ENCODE results near the gene CARD6.

Gene CARD6

DNA sequence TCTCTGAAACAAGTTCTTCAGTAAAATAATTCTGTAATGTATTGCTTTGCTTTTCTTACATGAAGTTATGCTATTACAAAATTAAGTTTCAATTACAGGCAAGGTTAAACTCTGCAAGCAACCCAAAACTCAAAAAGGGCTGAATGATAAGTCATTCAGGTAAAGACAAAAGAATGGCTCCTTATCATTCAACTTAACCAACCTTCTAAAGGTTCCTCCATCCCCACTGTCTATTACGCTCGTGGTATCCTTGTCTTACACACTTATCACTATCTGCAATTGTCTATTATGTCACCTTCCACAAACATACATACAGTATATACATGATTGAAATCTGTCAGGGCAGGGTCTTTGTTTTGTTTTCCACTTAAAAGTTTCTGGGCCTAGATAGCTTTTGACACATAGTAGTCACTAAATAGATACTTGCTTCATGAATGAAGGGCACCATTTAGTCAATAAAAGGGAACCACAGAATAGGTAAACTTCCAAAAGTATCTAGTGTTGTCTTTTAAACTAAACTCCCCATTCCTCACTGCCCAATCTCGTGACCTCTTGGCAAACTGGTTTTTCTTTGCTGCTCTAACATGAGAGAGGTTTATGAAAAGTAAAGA, 13.0 kb upstream of the CARD6 start:
- TF ChIP-seq, protein P1, sequence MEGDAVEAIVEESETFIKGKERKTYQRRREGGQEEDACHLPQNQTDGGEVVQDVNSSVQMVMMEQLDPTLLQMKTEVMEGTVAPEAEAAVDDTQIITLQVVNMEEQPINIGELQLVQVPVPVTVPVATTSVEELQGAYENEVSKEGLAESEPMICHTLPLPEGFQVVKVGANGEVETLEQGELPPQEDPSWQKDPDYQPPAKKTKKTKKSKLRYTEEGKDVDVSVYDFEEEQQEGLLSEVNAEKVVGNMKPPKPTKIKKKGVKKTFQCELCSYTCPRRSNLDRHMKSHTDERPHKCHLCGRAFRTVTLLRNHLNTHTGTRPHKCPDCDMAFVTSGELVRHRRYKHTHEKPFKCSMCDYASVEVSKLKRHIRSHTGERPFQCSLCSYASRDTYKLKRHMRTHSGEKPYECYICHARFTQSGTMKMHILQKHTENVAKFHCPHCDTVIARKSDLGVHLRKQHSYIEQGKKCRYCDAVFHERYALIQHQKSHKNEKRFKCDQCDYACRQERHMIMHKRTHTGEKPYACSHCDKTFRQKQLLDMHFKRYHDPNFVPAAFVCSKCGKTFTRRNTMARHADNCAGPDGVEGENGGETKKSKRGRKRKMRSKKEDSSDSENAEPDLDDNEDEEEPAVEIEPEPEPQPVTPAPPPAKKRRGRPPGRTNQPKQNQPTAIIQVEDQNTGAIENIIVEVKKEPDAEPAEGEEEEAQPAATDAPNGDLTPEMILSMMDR (IDR thresholded peaks at IDR 0.05) = no peak

DNA sequence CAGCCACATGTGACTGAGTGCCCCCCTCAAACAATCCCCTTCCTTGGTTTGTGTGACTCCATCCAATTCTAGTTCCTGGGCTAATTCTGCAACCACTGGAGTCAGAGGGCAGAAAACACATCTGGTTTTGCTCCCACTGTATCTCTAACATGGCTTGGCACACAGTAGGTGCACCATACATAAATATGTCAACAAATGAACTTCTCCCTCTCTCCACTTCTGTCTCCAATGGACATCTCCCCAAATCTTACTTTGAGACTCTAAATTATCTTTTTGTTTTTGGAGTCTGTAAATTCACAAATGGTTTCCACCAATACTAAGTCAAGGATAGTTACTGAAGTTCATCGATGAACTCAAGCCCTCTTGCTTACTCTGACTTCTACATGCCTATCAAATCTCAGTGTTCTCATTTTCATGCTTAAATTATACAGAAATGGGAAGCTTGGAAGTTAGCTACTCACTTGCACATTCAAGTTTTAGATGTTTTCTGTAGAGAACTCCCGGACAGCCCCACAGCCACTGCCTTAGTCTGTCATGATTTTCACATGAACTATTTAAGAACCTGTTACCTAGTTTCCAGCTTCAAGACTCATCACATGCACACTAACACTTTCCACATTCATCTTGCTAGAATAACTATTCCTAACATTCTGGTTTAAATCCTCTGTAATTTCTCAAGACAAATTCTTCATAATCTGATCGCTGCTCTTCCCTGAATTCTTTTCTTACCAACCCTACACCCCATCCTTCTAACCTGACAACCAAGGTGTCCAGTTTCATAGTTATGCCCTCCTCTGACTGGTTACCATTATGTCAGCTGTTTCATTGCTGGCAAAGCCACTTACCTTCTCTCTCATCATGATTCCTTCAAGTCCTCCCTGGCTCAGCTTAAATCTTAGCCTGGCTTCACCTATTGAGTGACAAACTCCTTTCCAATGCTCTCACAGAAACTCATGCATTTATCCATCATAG, 12.2 kb upstream of the CARD6 start:
- TF ChIP-seq, protein P1 (IDR thresholded peaks at IDR 0.05) = no peak

DNA sequence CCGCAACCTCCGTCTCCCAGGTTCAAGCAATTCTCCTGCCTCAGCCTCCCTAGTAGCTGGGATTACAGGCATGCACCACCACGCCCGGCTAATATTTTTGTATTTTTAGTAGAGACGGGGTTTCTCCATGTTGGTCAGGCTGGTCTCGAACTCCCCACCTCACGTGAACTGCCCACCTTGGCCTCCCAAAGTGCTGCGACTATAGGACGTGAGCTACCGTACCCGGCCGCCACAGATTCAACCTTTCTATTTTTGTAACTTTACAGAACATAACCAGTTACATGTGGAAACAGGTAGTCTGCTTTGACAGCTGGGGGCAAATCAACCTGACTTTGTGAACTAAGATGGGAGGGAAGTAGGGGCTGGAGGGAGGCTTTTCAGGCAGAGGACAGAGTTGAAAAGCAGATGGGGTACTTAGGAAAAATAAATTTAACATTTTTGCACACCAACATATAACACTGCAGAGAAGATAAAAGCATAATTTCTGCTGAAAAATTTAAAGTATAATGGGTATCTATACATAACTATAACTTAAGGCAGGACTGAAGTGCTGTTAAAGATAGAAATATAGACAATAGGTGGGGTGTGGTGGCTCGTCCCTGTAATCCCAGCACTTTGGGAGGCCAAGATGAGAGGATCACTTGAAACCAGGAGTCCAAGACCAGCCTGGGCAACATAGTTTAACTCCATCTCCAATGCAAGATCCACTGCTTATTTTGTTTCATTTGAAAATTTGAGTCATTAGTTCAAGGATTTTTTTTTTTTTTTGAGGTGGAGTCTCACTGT, 11.2 kb upstream of the CARD6 start:
- TF ChIP-seq, protein P1 (IDR thresholded peaks at IDR 0.05) = no peak

DNA sequence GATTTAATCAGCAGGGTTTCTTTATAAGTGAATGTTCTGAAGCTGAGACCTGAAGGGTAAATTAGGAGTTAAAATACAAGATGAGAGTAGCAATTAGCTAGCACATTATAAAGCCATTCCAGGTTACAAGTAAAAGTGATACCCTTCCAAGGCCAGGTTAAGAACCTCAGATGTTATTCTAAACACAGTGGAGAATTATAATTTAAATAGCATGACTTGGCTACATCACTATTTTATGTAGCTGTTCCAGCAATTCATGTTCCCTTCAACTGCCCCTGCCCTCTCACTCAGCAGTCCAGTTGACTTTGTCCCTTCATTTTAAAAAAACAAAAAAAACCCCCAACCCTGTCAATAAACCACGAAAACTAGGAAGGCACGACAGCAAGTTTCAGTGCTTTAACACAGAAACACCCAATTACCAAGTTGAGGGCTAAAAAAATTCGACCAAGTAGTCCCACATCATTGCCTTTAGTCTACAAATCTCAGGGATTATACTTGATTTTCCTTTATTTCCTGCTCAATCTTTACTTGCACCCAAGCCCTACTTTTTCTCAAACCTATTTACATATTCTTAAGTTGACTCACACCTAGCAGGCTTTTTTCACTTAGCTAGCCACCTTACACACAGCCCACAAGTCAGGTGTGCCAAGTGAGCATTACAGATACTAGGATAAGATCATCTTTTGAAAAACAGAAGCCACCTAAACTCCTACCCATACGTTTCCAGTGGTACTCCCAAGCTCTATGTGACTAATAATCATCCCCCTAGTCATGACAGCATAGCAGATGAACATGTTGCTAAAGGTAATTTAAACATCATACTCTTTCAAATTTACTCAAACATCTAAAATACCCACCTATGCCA, 9.6 kb upstream of the CARD6 start:
- TF ChIP-seq, protein P1 (IDR thresholded peaks at IDR 0.05) = no peak

DNA sequence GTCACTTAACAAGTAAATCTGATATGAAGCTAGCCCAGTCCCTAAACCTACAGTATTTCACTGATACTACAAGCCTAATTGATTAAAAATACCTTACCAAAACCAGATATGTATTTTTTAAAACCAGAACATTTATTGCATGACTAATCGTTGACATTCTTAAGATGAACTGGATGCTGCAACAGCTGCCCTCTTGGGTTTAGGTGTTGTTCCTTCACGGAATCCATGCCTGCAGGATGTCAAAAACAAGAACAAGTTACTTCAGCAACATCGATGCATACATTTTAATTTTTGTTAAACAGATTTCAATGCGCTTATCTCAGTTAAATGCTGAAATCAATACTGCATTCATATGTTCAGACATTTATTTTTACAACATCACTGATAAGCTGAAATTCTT, 8.8 kb upstream of the CARD6 start:
- TF ChIP-seq, protein P1 (IDR thresholded peaks at IDR 0.05) = no peak

DNA sequence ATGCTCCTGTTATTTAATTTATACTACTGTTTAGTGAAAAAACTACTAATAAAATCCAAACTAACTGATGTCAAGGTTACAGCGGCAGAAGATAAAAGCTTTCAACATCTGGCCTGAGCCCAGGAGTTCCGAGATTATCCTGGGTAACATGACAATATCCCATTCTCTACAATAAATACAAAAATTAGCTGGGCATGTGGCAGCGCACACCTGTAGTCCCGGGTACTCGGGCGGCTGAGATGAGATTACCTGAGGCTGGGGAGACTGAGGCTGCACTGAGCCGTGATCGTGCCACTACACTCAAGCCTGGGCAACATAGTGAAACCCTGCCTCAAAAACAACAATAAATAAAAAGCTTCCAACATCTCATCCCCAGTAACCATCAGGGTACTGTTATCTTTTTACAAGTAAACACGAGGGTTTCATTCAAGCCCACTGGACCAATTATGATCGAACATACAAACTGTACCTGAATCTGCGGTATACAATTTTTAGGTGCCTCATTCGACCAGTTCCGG, 7.4 kb upstream of the CARD6 start:
- TF ChIP-seq, protein P1 (IDR thresholded peaks at IDR 0.05) = no peak
